HCT116 (cell line): ENCODE data around the gene TUBA1C. TPM values are rescaled to one million over a fixed set of nuclear protein-coding genes. Genes with fewer than 3 reads are reported as not detected.

ENCODE experiments used
- ATAC-seq: fragments of 200-7000 bp; cut with Tn5 transposase; 2 replicates; pipeline ENCODE4 v1.9.1; 2020; ENCODE audit warnings: mild to moderate bottlenecking, moderate library complexity
- BruUV-seq: library from RNA; stranded (reverse); fragments of 400-500 nt; replicated peaks from 2 replicates; lab custom pipeline; 2021; lab: Mats Ljungman, UMichigan
- CTCF ChIA-PET: fragments of 300-600 bp; sonication (Branson Sonifier 250); formaldehyde crosslinking; loops from one replicate; lab custom pipeline; 2021; ENCODE audit warnings: antibody characterized with exemption; lab: Charles Lee
- POLR2A ChIA-PET: fragments of 300-600, 350-600 bp; sonication (Branson Sonifier 250); formaldehyde crosslinking; loops from one replicate; lab custom pipeline; 2021; ENCODE audit warnings: antibody characterized with exemption; lab: Charles Lee
- RAD21 ChIA-PET, 2 experiments: fragments of 300-600 bp; sonication (Branson Sonifier 250); formaldehyde crosslinking; loops; one replicate each; lab custom pipeline; 2023; ENCODE audit warnings: low total read pairs in 2 of 2; ENCODE audit not compliant: uncharacterized antibody in 2 of 2, unreplicated experiment in 2 of 2, low non-redundant PET in 1 of 2; lab: Charles Lee
- DNase-seq: peaks from one replicate; pipeline ENCODE4 v3.0.0-alpha.2; 2010; ENCODE audit warnings: low read depth, low spot score
- H2AFZ ChIP-seq: fragments of 200-600 bp; shearing (Covaris generic), sonication (generic); 2 replicates; pipeline ENCODE4 v1.6.1; 2017; ENCODE audit warnings: low read depth, mixed run types, mixed read lengths, antibody characterized with exemption, low read length; ENCODE audit not compliant: poor library complexity, severe bottlenecking
- H3K27ac ChIP-seq: 2 replicates; pipeline ENCODE4 v1.5.1; 2012; ENCODE audit warnings: low read depth, low read length
- H3K27me3 ChIP-seq: fragments of 200-600 bp; sonication (generic); 2 replicates; pipeline ENCODE4 v1.6.1; 2016; ENCODE audit warnings: mixed run types, low read length, mixed read lengths; ENCODE audit not compliant: insufficient read depth
- H3K36me3 ChIP-seq, 2 experiments: fragments of 200-500 bp in 1 of 2; fragments of 200-600 bp in 1 of 2; sonication (Bioruptor generic) in 1 of 2; sonication (generic) in 1 of 2; 2 replicates each; pipeline versions ENCODE4 v1.5.1 to v1.6.1; 2014 to 2016; ENCODE audit warnings: low read length in 2 of 2, inconsistent platforms in 1 of 2, mixed read lengths in 1 of 2, mixed run types in 1 of 2; ENCODE audit not compliant: insufficient read depth in 2 of 2, control insufficient read depth in 1 of 2
- H3K4me1 ChIP-seq, 2 experiments: fragments of 200-600 bp in 1 of 2; sonication (generic) in 1 of 2; 2 replicates each; pipeline versions ENCODE4 v1.5.1 to v1.6.1; 2012 to 2017; ENCODE audit warnings: low read length in 2 of 2, inconsistent platforms in 1 of 2, mild to moderate bottlenecking in 1 of 2, mixed read lengths in 1 of 2, mixed run types in 1 of 2, moderate library complexity in 1 of 2; ENCODE audit not compliant: insufficient read depth in 2 of 2, control insufficient read depth in 1 of 2
- H3K4me2 ChIP-seq: fragments of 200-600 bp; sonication (generic); 2 replicates; pipeline ENCODE4 v1.6.1; 2017; ENCODE audit warnings: mixed run types, low read length, mixed read lengths
- H3K4me3 ChIP-seq, 2 experiments: fragments of 200-600 bp in 1 of 2; sonication (generic) in 1 of 2; replicated peaks in 1 of 2; 2 replicates each; pipeline ENCODE4 v1.5.1; 2011 to 2016; ENCODE audit warnings: low read length in 2 of 2, control low read depth in 1 of 2, low read depth in 1 of 2, mild to moderate bottlenecking in 1 of 2, mixed read lengths in 1 of 2, mixed run types in 1 of 2
- H3K79me2 ChIP-seq: fragments of 200-600 bp; sonication (generic); 2 replicates; pipeline ENCODE4 v1.6.1; 2017; ENCODE audit warnings: mild to moderate bottlenecking, mixed run types, low read length, moderate library complexity, mixed read lengths; ENCODE audit not compliant: insufficient read depth
- H3K9ac ChIP-seq: fragments of 200-600 bp; sonication (generic); 2 replicates; pipeline ENCODE4 v1.6.1; 2016; ENCODE audit warnings: low read length, mixed read lengths
- H3K9me2 ChIP-seq: fragments of 200-600 bp; sonication (generic), shearing (Covaris generic); 2 replicates; pipeline ENCODE4 v1.6.1; 2017; ENCODE audit warnings: mixed run types, mild to moderate bottlenecking, moderate library complexity; ENCODE audit not compliant: insufficient read depth
- H3K9me3 ChIP-seq, 2 experiments: fragments of 200-500 bp in 1 of 2; fragments of 200-600 bp in 1 of 2; sonication (Bioruptor generic) in 1 of 2; sonication (generic) in 1 of 2; 2 replicates each; pipeline ENCODE4 v1.6.1; 2014 to 2017; ENCODE audit warnings: low read length in 2 of 2, mixed read lengths in 2 of 2, inconsistent platforms in 1 of 2, low read depth in 1 of 2, mild to moderate bottlenecking in 1 of 2, mixed run types in 1 of 2, moderate library complexity in 1 of 2; ENCODE audit not compliant: control insufficient read depth in 1 of 2, insufficient read depth in 1 of 2
- H4K20me1 ChIP-seq: fragments of 200-600 bp; sonication (generic), shearing (Covaris generic); 2 replicates; pipeline ENCODE4 v1.6.1; 2017; ENCODE audit warnings: mixed run types, mild to moderate bottlenecking, moderate library complexity; ENCODE audit not compliant: insufficient read depth
- CBX3 ChIP-seq: IDR thresholded peaks from 2 replicates; pipeline ENCODE4 v1.6.1; 2012; ENCODE audit warnings: low read depth
- CEBPB ChIP-seq: IDR thresholded peaks from 2 replicates; pipeline ENCODE4 v1.6.1; 2012; ENCODE audit warnings: low read depth
- EZH2phosphoT487 ChIP-seq: fragments of 200-600 bp; IDR thresholded peaks from 2 replicates; pipeline ENCODE4 v1.6.1; 2018; ENCODE audit warnings: antibody characterized with exemption, borderline replicate concordance
- JUND ChIP-seq: IDR thresholded peaks from 2 replicates; pipeline ENCODE4 v1.6.1; 2012
- POLR2A ChIP-seq: IDR thresholded peaks from 2 replicates; pipeline ENCODE4 v1.7.0; 2011; ENCODE audit warnings: borderline replicate concordance; ENCODE audit not compliant: insufficient read depth, insufficient read length; ENCODE audit errors: extremely low read depth
- RAD21 ChIP-seq: IDR thresholded peaks from 2 replicates; pipeline ENCODE4 v1.6.1; 2012; ENCODE audit warnings: low read depth, mild to moderate bottlenecking
- SIN3A ChIP-seq: IDR thresholded peaks from 2 replicates; pipeline ENCODE4 v1.6.1; 2012; ENCODE audit warnings: low read depth
- SP1 ChIP-seq: IDR thresholded peaks from 2 replicates; pipeline ENCODE4 v1.6.1; 2012; ENCODE audit warnings: low read depth
- YY1 ChIP-seq: IDR thresholded peaks from 2 replicates; pipeline ENCODE4 v1.6.1; 2011; ENCODE audit warnings: low read length, low read depth, moderate library complexity, mild to moderate bottlenecking; ENCODE audit not compliant: insufficient replicate concordance; ENCODE audit errors: extremely low read depth
- ZFX ChIP-seq: fragments of 450-650 bp; IDR thresholded peaks from 2 replicates; pipeline ENCODE4 v1.6.1; 2017
- ZNF274 ChIP-seq: fragments of 200-500 bp; sonication (Bioruptor generic); IDR thresholded peaks from 2 replicates; pipeline ENCODE4 v1.6.1; 2014; ENCODE audit warnings: mild to moderate bottlenecking, low read depth, low read length, inconsistent platforms
- intact Hi-C: fragments of 100-400 bp; cut with micrococcal nuclease; formaldehyde crosslinking; loops from 2 replicates; pipeline ENCODE4 v1.10.0; 2022
- total RNA-seq: library from RNA; stranded (reverse); gene quantifications from one replicate; pipeline ENCODE4 v1.2.1, GENCODE V29; 2021; ENCODE audit not compliant: unreplicated experiment
- TF ChIP-seq, protein P1 (sequence below): IDR thresholded peaks from 2 replicates; pipeline ENCODE4 v1.6.1; 2011; ENCODE audit warnings: mild to moderate bottlenecking, low read length, moderate library complexity; ENCODE audit not compliant: insufficient replicate concordance; ENCODE audit errors: extremely low read depth
- TF ChIP-seq, protein P2 (sequence below): IDR thresholded peaks from 2 replicates; pipeline ENCODE4 v1.6.1; 2012

The TUBA1C gene
- total RNA-seq, 1 experiment from 2014 or later = 571 TPM

DNA sequence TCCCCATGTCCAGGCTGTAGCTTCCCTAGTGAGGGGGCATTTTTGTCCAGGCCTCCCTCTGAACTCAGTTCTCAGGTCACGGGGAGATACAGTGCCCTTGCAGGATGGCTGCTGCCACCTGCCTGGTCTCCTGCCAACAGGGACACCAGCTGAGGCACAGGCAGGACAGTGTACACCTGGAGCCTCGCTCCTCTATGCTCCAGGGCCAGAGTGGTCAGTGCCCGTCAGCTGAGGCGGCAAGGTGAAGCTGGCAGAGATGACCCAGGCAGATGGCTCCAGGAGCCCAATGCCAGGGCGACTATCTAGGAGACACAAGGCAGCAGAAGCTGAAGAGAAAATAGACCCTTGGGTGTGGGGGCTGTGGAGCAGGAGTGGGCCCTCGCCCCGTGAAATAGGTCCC is 12.6 kb downstream of the TUBA1C start:
- peaks cover 8% of the 10 kb centered on the region; the same call in 1 of the 2 replicates for H4K20me1 ChIP-seq
- CTCF ChIA-PET = interaction anchor here (1.0 to 1.4 kb wide), 2 partner anchors 19 kb away, joined by 3 to 7 read pairs; no protein-coding TSS in a partner anchor
- no peaks in the 10 kb centered on the region for H3K79me2 ChIP-seq
- BruUV-seq = no TSS peak
- no peak overlapping the region for H3K4me3 ChIP-seq
- no peaks in the 10 kb centered on the region for H3K9me3 ChIP-seq
- peaks cover 2 to 11% of the 10 kb centered on the region in 2 experiments; a peak in 2 of 4 replicates for H3K36me3 ChIP-seq
- intact Hi-C loops = no loop called here
- H3K9ac ChIP-seq = no peak overlapping the region
- TF ChIP-seq ZFX (no peak), JUND (no peak), CBX3 (no peak), POLR2A (no peak), YY1 (no peak), EZH2phosphoT487 (no peak), RAD21 (no peak), SIN3A (no peak), SP1 (no peak), ZNF274 (no peak), CEBPB (no peak)
- TF ChIP-seq, protein P1, sequence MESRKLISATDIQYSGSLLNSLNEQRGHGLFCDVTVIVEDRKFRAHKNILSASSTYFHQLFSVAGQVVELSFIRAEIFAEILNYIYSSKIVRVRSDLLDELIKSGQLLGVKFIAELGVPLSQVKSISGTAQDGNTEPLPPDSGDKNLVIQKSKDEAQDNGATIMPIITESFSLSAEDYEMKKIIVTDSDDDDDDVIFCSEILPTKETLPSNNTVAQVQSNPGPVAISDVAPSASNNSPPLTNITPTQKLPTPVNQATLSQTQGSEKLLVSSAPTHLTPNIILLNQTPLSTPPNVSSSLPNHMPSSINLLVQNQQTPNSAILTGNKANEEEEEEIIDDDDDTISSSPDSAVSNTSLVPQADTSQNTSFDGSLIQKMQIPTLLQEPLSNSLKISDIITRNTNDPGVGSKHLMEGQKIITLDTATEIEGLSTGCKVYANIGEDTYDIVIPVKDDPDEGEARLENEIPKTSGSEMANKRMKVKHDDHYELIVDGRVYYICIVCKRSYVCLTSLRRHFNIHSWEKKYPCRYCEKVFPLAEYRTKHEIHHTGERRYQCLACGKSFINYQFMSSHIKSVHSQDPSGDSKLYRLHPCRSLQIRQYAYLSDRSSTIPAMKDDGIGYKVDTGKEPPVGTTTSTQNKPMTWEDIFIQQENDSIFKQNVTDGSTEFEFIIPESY = no peak
- TF ChIP-seq, protein P2, sequence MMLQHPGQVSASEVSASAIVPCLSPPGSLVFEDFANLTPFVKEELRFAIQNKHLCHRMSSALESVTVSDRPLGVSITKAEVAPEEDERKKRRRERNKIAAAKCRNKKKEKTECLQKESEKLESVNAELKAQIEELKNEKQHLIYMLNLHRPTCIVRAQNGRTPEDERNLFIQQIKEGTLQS = no peak
- no peaks in the 10 kb centered on the region for H3K9me2 ChIP-seq
- H3K4me2 ChIP-seq = no peak overlapping the region
- H3K4me1 ChIP-seq = peaks cover 0 to 2% of the 10 kb centered on the region in 2 experiments; a peak in 2 of 4 replicates
- H2AFZ ChIP-seq = no peak overlapping the region
- POLR2A ChIA-PET = interaction anchor here (1.2 to 1.7 kb wide), 4 partner anchors 9 to 14 kb away, joined by 3 to 7 read pairs (median 4); no protein-coding TSS in a partner anchor
- DNase-seq (no peak), ATAC-seq (no peak)
- RAD21 ChIA-PET = no interaction called here
- no peaks in the 10 kb centered on the region for H3K27me3 ChIP-seq
- H3K27ac ChIP-seq = no peak overlapping the region
